Omental fat pad (tissue), 4 donors: ENCODE measurements around the gene UBE2E3. TPM values are rescaled to one million over a fixed set of nuclear protein-coding genes. Genes with fewer than 3 reads are reported as not detected.

Experiments used
- ATAC-seq: fragments of 150-250 bp; one replicate; pipeline ENCODE4 v1.9.1; 2016; ENCODE audit warnings: mild to moderate bottlenecking, moderate library complexity; ENCODE audit not compliant: low FRiP score
- DNase-seq: peaks from one replicate; pipeline ENCODE4 v3.0.0-alpha.2; 2019; ENCODE audit warnings: low spot score
- CTCF ChIP-seq, 3 donors: fragments of 450-650 bp; IDR thresholded peaks; one replicate each; pipeline ENCODE4 v1.5.1; 2016 to 2017; ENCODE audit warnings: antibody characterized with exemption in 3 of 3, mild to moderate bottlenecking in 3 of 3, moderate library complexity in 2 of 3
- total RNA-seq, 4 donors: library from RNA; depleted of rRNA; stranded (reverse); fragments of >200 nt; gene quantifications; one replicate each; pipeline ENCODE4 v1.1.0, GENCODE V29; 2016

UBE2E3 gene
- total RNA-seq, 4 donors from 2014 or later = 46.4 to 63.7 (median 55.7) TPM

DNA sequence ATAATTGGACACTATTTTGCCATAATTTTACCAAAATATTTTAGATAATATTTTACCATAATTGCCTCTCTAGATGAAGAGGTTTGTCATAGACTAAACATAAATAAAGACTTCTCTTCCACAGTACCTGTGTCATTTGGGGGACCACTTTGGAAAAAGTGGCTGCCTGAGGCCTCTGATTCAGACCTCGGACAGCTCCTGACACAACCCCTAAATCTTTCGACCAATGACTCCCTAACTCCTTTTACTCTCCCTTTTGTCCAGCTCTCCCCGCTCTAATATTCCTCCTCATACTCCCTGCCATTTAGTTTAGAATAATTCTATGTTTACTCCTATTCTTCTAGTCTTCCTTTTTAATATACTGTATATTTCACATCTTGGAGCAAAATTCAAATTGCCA lies 36.0 kb upstream of the UBE2E3 start:
- ATAC-seq = no peak
- no peak for DNase-seq
- TF ChIP-seq CTCF (IDR thresholded peaks at IDR 0.05) = no peak

GRCh38 chr2:180947208-180947689 lies 33.2 kb upstream of the UBE2E3 start:
- DNase-seq (no peak), ATAC-seq (no peak)
- no peak for TF ChIP-seq CTCF (IDR thresholded peaks at IDR 0.05)

- TF ChIP-seq CTCF (IDR thresholded peaks at IDR 0.05) = no peak
- DNase-seq (no peak), ATAC-seq (no peak)
Measured at GRCh38 chr2:180949896-180950295, 30.5 kb upstream of the UBE2E3 start.

DNA sequence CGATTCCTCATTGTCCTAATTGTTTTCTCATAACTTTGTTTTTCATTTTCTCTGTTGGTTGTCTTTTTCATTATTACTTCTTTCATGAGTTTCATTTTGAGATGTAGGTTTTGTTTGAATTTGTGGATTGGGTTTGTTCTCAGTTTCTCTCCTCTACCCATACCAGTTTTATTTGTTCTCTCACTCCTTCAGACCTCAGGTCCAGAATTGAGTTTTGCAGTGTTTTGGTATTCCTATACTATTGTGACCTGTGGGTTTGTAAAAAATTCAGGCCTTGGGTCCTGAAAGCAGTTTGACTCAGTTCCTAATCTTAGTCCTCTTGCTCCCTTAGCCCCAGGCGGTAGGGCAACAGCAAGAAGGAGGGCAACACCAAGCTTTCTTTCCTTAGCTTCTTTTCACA lies 28.3 kb upstream of the UBE2E3 start:
- TF ChIP-seq CTCF (IDR thresholded peaks at IDR 0.05) = no peak
- ATAC-seq (no peak), DNase-seq (no peak)

DNA sequence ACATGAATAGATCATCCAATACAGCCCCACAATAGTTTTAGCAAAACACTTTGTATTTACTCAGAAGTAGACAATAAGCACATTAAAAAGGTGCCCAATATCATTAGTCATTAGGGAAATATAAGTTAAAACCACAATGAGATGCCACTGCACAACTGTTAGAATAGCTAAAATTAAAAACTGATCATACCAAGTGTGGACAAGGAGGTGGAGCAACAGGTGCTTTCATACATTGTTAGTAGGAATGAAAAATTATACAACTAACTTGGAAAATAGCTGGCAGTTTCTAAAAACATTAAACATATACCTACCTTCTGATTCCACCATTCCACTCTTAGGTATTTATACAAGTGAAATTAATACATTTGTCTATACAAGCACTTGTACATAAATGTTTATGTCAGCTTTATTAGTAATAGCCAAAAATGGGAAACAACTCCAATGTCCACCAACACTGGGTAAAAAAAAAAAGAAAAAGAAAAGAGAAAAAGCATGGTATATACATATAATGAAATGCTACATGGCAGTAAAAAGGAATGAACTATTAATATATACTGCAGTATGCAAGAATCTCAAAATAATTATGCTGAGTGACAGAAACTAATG lies 27.6 kb upstream of the UBE2E3 start:
- no peak for ATAC-seq
- TF ChIP-seq CTCF (IDR thresholded peaks at IDR 0.05) = no peak
- no peak for DNase-seq

DNA sequence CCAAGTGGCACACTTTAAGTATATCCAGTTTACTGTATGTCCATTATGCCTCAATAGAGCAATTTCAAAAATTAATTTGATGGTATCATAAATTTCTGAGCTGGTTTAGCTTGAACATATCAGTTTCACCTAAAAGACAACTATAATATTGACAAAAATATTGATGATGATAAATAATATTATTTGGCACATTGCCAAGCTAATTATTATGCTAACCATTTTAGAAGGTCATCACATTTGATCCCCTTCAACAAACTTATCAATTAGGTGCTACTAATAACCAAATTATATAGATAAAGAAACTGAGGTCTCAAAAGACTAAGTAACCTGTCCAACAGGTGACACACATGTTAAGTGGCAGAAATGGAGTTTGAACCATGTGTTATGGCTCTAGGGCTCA lies 26.9 kb upstream of the UBE2E3 start:
- no peak for ATAC-seq
- no peak for TF ChIP-seq CTCF (IDR thresholded peaks at IDR 0.05)
- no peak for DNase-seq

GRCh38 chr2:180955101-180955500 lies 25.3 kb upstream of the UBE2E3 start:
- TF ChIP-seq CTCF (IDR thresholded peaks at IDR 0.05) = no peak
- ATAC-seq (no peak), DNase-seq (no peak)
